ENCODE measurements around the gene HNMT.
"Not testable (repeated sequence)": the region's sequence is repeated elsewhere in the genome, so short reads cannot be mapped to it uniquely, and the experiment has no call there.

Gene HNMT

DNA sequence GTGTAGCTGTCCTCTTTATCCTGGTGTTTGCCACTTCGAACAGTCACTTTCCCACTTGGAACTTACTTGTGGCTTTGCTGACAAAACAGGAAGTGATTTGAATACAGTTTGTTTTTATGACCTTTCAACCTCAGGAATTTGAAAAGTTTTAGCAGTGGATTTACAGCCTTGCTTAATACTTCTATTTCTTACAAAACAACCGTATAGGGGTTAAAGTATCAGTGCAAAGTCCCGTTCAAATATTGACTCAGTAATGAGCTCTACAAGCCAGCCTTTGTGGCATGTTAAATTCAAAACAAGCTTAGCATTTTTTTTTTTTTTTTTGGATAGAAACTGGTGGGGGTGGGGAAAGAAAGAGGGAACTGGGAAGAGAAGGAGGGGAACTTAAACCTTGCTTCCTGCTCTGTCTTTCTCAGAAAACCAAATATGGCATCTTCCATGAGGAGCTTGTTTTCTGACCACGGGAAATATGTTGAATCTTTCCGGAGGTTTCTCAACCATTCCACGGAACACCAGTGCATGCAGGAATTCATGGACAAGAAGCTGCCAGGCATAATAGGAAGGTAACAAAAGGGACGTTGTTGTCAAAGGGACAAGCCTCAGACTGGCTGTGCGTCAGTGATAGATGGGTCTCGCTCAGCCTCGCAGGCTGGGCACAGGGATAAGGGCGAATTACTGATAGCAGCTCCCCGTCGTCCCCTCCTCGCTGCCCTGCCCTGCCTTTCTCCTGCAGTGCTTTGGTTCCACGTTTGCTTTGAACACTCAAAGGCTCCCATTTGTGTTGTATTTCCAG lies at the start of gene HNMT:
Gene HNMT (plus strand): TSS at position 408 of the 793 bp plus-strand sequence. CDS start 19 bp downstream, at position 427.
- peak; percentile 14 for DNase-seq (ENCODE audit: low spot score)

- DNase-seq (ENCODE audit: low spot score) = no peak
Observed at GRCh38 chr2:137921105-137921880, 43.0 kb upstream of the HNMT start.

- not testable (repeated sequence) for DNase-seq (ENCODE audit: low spot score)
Observed at GRCh38 chr2:137922171-137922570, 42.1 kb upstream of the HNMT start.

GRCh38 chr2:137924019-137924418 lies 40.3 kb upstream of the HNMT start:
- DNase-seq (ENCODE audit: low spot score) = no peak

- DNase-seq (ENCODE audit: low spot score) = no peak
Observed at GRCh38 chr2:137925599-137925998, 38.7 kb upstream of the HNMT start.

- DNase-seq (ENCODE audit: low spot score) = no peak
Observed at GRCh38 chr2:137927846-137928245, 36.4 kb upstream of the HNMT start.

DNA sequence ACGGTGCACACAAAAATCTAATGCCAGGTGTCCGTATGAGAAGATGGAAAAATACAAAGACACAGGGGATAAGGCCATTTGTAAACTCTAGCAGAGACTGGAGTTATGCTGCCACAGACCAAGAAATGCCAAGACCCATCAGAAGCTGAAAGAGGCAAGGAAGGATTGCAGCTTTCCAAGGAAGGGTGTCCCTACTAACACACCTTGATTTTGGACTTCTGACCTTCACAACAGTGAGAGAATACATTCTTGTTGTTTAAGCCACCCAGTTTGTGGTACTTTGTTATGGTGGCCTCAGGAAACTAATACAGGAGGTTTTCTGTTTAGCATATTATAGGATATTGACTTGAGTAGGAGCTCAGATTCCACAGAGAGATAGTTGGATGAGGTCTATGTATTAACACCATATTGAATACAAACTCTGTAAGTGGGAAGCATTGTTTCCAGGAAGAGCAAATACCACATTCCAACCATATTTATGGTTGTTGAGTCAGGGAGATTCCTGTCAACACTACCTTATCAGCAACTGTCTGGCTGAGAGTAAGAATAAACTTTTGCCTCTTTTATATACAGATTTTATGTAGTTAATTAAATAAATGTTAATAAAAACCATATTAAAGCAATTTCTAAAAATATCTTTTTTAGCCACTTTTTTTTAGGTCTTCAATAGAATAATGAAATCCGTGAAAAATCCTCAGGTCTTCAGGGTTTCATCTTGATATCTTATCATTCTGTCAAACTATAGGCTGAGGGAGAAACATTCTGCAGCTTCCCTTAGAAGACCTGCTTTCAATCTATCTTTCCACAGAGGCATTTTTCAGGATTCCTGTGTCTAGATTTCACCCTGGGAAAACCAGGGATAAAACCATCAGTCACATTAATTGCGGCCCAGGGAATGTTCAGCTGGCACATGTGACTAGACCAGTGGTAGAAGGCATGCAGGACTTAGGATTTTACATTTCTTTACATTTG lies 35.4 kb upstream of the HNMT start:
- peak; percentile 39 for DNase-seq (ENCODE audit: low spot score)

DNA sequence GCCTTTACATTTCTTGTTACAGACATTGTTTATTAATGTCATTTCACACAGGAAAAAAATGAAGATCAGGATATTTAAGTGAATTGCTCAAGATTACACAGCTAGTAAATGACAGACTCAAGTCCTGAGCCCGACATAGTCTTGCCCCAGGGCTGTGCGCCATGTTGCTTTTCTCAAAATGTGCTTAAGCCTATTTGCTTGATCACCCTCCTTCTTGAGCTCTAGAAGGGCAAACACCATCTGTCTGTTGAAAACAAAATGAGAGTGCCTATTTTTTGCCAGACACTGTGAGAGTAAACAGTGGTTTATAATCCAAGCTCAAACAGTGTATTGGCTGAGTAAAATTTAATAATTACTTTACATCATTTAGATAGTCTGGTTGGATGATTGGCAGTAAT lies 34.8 kb upstream of the HNMT start:
- no peak for DNase-seq (ENCODE audit: low spot score)

DNA sequence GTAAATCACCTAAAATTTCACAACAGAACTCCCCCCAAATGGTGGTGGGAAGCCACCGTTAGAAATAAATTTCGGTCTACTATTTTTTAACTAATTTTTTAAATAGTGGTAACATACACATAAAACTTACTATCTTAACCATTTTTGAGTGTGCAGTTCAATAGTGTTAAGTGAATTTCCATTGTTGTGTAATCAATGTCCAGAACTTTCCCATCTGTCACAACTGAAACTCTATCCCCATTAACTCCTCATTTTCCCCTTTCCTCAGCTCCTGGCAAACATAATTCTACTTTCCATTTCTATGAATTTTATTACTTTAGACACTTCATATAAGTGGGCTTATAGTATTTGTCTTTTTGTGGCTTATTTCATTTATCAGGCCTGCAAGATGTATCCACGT lies 34.1 kb upstream of the HNMT start:
- DNase-seq (ENCODE audit: low spot score) = no peak

GRCh38 chr2:137935591-137935990 lies 28.7 kb upstream of the HNMT start:
- DNase-seq (ENCODE audit: low spot score) = no peak

GRCh38 chr2:137937246-137937645 lies 27.0 kb upstream of the HNMT start:
- DNase-seq (ENCODE audit: low spot score) = no peak

DNA sequence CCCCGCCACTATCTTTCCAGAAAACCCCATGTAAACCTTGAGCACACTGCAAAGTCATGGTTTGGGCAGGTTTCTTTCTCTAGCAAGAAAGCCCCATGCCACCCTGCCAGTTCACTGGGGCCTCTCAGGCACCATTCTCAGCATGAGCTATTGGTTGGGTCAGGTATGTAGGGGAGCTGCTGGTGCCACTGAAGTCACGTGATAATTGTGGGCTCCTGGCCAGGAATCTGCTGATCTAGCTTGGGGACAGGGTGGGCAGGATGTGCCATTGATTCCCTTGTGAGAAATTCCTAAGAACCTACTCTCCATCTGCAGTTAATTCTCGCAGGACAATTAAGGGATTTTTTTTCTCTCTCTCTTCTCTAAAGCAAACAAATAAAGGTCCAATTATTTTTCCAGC lies 26.5 kb upstream of the HNMT start:
- DNase-seq (ENCODE audit: low spot score) = no peak

DNA sequence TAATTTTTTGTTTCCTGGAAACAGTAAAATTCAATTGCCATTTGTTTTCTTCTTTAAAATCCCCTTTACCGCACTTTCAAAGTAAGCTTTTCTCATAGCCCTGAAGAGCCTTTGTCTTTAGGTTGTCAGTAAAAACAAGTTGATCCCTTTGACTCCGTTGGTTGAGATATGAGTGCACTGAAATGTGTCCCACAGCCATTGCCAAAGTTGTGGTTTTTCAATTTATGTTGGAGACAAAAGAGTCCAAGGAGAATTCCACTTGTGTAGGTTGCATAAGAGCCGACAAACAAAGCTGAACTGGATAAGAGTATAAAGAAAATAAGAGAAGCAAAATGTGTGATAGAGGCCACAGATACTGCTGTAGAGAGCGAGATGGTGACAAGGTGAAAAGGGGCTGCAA lies 26.1 kb upstream of the HNMT start:
- no peak for DNase-seq (ENCODE audit: low spot score)

DNA sequence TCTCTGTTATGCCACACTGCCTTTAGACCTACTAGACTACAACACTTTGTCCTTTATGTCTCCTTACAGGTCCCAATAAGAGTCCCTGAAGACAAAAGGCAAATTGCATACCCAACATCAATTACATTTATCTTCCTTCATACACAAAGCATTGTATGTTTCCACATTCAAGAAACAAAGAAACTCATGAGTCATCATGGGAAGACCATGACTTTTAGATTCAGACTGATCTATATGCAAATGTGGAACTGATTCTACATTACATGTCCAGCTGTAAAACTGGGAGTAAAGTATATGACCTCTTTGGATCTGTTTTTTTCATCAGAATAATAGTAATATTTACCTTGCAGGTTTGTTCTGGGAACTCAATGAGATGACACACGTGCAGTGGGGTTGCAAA lies 25.2 kb upstream of the HNMT start:
- DNase-seq (ENCODE audit: low spot score) = no peak

DNA sequence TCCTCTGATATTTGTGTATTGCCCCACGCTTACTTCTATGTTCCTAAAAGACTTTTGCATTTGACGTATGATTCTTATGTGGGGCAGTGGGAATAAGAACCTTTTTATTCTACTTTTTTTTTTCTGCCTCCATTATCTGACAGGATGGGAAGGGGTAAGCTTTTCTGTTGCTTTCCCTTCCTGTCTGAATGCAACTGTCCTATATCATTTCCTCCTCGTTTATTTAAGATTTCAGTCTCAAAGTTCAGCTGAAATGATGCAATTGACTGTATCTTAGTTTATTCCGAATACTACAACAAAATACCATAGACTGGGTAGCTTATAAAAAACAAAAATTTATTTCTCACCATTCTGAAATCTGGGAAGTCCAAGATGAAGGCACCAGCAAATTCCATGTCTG lies 24.1 kb upstream of the HNMT start:
- no peak for DNase-seq (ENCODE audit: low spot score)

- DNase-seq (ENCODE audit: low spot score) = no peak
Observed at GRCh38 chr2:137942037-137942832, 22.0 kb upstream of the HNMT start.

- DNase-seq (ENCODE audit: low spot score) = no peak
Observed at GRCh38 chr2:137942833-137943677, 21.2 kb upstream of the HNMT start.

- no peak for DNase-seq (ENCODE audit: low spot score)
Observed at GRCh38 chr2:137943678-137944347, 20.5 kb upstream of the HNMT start.

DNA sequence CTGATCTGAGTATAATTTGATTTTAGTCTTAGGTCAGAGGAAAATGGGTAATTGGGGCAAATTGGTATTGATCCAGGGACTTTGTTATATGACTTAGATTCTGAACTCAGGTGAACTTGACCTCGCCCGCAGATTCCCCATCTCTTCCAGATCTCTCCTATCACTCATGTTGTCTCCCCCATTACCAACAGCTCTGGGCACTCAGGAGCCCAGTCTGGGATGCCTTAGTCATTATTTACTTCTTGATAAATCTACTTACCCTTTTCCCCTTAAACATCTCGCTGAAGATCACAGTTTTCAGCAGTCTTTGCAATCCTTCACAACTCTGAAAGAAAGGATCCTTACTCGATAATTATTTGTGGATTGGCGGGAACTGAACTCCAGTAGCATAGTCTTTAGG lies 19.6 kb upstream of the HNMT start:
- DNase-seq (ENCODE audit: low spot score) = no peak

- DNase-seq (ENCODE audit: low spot score) = no peak
Observed at GRCh38 chr2:137945229-137945628, 19.0 kb upstream of the HNMT start.

Measured in COLO829 (cell line).